NCI-H187 (cell line): Measurements from ENCODE around the gene ZSCAN10.

Experiments used
- DNase-seq, 2 experiments: peaks; one replicate each; lab custom pipeline; 2025; lab: John Stamatoyannopoulos, UW

Gene ZSCAN10

DNA sequence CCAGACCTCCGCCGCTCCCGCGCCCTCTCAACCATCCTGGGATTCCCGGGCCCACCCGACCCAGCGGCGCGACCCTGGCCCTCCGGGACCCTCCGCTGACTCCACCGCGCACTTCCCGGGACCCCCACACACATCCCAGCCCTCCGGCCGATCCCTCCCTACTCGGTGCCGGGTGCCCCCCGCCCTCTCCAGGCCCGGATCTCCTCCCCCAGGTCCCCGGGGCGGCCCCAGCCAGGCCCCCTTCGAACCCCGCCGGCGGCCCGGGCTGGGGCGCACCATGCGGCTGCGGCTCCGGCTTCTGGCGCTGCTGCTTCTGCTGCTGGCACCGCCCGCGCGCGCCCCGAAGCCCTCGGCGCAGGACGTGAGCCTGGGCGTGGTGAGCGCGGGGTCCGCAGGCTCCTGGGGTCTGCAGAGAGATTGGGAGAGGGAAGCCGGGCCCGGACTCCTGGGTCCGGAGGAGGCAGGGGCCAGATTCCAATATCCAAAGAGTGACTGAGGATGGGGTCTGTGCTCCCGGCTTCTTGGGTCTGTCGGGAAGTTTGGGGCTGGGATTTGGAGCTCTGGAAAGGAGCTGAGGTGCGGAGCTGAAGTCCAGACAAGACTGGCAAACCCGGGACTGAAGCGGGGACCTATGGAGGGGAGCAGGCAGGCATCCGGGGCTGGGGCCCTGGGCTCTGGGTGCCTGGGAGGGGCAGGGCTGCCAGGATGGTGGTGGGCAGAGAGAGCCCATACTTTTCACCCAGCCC lies 52.3 kb downstream of the ZSCAN10 start:
- no peak for DNase-seq

DNA sequence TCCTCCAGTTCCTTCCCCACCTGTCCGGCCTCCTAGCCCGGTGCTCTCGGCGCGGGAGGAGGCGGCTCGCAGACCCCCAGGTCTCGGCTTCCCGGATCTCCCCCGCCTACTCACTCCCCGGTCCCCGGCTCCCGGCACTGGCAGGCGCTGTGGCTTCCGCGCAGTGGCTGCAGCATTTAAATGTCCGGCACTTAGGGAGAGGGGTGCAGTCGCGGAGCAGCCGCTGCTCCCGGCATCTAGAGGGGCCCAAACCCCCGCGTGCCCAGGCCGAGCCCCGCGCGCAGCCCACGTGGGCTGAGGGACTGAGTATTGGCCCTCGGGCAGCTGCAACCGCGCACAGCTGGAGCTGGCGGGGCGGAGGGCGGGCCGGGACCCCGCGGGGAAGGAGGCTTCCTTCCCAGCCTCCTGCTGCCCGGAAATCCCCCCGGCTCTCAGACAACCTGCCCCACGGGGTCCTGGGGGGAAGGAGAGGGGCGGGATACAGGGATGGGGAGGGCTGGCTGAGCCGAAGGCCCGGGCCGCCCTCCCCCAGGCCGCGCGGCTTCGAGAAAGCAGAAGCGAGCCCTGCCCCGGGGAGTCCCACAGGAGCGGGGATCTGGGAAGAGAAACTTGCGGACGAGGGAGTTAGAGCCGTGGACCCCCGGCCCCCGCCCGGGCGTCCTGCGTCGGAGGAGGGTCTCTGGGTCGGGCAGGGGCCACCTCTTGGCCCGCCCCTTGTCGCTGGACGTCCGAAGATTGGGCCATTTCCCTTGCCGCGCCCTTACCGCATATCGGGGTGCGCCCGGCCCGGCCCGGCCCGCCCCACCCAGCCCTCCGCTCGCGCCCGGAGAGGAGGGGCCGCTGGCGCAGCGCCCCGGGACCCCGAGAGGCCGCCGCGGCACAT lies 53.1 kb downstream of the ZSCAN10 start, which contains the start of gene MMP25:
TSS of gene MMP25 (plus strand) at position 804 of the 883 bp plus-strand sequence. CDS start 357 bp downstream, outside the sequence.
- DNase-seq = no peak

DNA sequence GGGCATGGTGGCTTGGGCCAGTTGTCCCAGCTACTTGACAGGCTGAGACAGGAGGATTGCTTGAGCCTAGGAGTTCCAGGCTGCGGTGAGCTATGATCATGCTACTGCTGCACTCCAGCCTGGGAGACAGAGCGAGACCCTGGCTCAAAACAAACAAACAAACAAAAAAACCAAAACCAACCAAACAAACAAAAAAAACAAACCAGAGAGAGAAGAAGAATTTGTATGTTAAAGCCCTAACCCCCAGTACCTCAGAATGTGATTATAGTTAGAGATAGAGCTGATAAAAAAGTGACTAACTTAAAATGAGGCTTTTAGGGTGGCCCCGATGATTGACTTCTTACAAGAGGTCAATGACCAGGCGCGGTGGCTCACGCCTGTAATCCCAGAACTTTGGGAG lies 54.4 kb downstream of the ZSCAN10 start:
- DNase-seq = no peak

DNA sequence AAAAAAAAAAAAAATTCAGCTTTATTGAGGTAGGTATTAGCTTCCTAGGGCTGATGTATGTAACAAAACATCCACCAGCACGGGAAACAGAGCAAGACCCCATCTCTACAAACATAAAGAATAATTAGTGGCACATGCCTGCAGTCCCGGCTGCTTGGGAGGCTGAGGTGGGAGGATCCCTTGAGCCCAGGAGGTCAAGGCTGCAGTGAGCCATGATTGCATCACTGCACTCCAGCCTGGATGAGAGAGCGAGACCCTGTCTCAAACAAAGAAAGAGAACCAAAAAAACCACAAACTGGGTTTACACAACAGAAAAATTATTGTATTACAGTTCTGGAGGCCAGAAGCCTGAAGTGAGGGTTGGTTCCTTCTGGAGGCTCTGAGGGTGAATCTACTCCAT lies 56.7 kb downstream of the ZSCAN10 start:
- DNase-seq = no peak

DNA sequence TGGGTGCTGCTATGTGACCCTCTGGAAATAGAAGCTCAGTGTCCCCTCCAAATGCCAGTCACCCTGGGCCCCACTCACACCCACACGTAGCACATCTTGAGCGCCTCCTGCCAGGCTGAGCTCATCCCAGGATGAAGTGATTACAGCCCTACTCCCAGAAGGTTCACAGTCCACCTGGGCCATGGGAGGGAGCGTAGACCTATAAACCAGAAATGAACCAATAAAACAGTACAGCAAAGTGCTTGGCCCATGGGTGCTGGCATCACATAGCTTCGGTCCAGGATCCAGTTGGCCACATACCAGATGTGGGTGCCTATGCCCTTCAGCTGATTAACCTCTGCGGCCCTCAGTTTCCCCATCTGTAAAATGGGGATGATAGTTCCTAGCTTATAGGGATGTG lies 60.2 kb downstream of the ZSCAN10 start:
- DNase-seq = no peak
